Measurements from ENCODE around the gene ATG4A.

DNA sequence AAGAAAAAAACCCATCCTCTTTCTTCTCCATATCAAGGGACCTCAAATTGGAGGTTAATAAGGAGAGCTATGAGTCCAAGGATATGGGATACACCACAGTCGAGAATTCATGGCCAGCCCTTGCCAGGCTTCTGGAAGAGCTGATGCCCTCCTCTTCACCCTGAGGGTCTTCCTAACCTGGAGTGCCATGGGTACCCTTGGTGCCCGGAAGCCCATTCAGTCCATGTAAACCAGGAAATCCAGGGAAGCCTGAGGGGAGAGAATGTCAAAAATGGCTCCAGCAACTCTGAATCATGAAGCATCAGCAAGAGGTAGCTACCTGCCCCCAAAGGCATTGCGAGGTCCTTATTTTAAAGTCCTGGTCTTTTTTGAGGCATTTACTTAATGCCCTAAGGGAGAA is 78.2 kb downstream of the ATG4A start:
- TF ChIP-seq EZH2 (IDR thresholded peaks at IDR 0.05; ENCODE audit: borderline replicate concordance, low read depth, low read length, severe bottlenecking) = no peak
- TF ChIP-seq, protein P1, sequence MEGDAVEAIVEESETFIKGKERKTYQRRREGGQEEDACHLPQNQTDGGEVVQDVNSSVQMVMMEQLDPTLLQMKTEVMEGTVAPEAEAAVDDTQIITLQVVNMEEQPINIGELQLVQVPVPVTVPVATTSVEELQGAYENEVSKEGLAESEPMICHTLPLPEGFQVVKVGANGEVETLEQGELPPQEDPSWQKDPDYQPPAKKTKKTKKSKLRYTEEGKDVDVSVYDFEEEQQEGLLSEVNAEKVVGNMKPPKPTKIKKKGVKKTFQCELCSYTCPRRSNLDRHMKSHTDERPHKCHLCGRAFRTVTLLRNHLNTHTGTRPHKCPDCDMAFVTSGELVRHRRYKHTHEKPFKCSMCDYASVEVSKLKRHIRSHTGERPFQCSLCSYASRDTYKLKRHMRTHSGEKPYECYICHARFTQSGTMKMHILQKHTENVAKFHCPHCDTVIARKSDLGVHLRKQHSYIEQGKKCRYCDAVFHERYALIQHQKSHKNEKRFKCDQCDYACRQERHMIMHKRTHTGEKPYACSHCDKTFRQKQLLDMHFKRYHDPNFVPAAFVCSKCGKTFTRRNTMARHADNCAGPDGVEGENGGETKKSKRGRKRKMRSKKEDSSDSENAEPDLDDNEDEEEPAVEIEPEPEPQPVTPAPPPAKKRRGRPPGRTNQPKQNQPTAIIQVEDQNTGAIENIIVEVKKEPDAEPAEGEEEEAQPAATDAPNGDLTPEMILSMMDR (IDR thresholded peaks at IDR 0.05; ENCODE audit: borderline replicate concordance, extremely low read depth, low read length, poor library complexity, severe bottlenecking) = no peak
